Hematopoietic multipotent progenitor cell treated with erythropoietin and hydrocortisone succinate and interleukin-3 and kit ligand, for 8 days (in vitro differentiated cells): ENCODE results near the gene APOBEC3C.
"Not testable (repeated sequence)": the region's sequence is repeated elsewhere in the genome, so short reads cannot be mapped to it uniquely, and the experiment has no call there.

Experiments used
- DNase-seq: peaks from one replicate; pipeline ENCODE4 v3.0.0-alpha.2; 2015

APOBEC3C gene

GRCh38 chr22:39024519-39025308 is 10.7 kb downstream of the APOBEC3C start:
- no peak for DNase-seq

- DNase-seq = no peak
Observed at GRCh38 chr22:39026509-39027150, 12.6 kb downstream of the APOBEC3C start.

GRCh38 chr22:39027717-39028116 is 13.7 kb downstream of the APOBEC3C start:
- no peak for DNase-seq

GRCh38 chr22:39028281-39028680 is 14.2 kb downstream of the APOBEC3C start:
- DNase-seq = no peak

DNA sequence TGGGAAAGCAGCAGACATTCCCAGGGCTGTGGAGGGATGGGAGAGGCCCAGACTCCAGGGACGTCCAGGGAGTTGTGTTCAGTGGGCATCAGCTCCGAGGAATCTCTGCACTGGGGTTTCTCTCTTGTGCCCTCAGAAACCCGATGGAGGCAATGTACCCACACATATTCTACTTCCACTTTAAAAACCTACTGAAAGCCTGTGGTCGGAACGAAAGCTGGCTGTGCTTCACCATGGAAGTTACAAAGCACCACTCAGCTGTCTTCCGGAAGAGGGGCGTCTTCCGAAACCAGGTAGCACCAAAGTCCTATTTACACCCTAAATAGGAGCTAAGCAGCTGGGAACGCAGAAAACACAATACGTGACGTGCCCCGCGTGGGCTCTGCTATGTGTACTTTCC is 15.2 kb downstream of the APOBEC3C start:
- no peak for DNase-seq

DNA sequence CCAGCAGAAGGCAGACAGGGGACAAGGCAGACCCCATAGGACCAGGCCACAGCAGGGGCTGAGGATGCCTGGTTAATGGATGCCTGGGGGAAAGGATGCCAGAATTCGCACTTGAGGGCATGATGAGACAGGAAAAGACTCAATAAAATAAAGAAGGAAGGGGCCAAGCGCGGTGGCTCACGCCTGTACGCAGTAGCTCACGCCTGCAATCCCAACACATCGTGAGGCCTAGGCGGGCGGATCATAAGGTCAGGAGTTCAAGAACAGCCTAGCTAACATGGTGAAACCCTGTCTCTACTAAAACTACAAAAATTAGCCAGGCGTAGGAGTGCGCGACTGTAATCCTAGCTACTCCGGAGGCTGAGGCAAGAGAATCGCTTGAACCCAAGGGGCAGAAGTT is 16.6 kb downstream of the APOBEC3C start:
- no peak for DNase-seq

- not testable (repeated sequence) for DNase-seq
Observed at GRCh38 chr22:39031434-39032295, 17.6 kb downstream of the APOBEC3C start.

- DNase-seq = not testable (repeated sequence)
Observed at GRCh38 chr22:39037071-39037470, 23.0 kb downstream of the APOBEC3C start.

GRCh38 chr22:39039306-39040126 is 25.5 kb downstream of the APOBEC3C start:
- DNase-seq = no peak

DNA sequence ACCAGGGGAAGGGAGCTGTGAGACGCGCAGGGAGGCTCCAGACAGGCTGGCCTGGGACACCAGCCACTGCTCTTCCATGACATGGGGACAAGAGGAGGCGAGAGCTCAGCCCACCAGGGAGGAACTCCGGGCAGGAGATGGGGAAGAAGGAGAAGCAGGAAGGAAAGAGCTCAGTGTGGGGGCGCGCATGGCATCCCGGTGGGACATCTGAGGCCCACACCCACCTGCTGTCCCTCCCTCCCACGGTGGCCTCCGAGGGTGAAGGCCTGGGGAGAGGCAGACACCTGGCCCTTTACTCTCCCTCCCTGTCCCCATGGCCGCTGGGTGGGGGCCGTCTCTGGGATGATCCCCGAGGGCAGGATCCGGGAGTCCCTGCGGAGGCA is 26.1 kb downstream of the APOBEC3C start:
- DNase-seq = not testable (repeated sequence)

- peak; percentile 81 for DNase-seq
Observed at GRCh38 chr22:39040538-39041296, 26.7 kb downstream of the APOBEC3C start, which contains the start of gene APOBEC3F. APOBEC3F (plus strand) TSS chr22:39040864; CDS start chr22:39040961, 97 bp downstream.

DNA sequence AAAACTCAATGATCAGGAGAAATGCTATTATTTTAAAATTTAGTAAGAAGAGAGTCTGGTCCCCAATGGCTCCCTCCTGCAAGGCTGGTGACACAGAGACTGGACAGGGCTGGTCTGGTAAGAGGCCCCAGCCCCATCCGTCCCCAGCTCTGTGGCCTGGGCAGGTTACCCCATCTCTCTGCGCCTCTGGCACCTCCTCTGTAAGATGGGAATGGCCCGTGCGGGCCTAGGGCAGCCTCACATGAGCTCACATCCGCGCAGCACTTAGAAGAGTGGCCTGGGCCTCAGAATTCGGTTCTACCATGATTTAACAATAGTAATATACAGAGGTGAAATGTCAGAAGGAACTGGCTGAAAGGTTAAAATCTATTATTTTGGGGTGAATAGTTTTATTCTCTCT is 27.9 kb downstream of the APOBEC3C start:
- DNase-seq = no peak

DNA sequence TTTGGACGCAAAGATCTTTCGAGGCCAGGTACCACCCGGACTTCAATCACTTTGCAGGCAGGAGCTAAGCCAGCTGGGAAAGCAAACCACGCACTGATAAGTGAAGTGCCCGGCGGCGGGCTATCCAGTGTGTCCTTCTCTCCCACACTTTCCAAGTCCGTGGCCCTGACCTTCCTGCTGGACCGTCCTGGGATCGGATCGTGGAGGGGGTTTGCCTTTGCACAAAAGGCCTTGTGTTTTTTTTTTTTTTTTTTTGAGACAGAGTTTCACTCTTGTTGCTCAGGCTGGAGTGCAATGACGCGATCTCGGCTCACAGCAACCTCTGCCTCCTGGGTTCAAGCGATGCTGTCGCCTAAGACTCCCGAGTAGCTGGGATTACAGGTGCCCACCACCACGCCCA is 29.0 kb downstream of the APOBEC3C start:
- not testable (repeated sequence) for DNase-seq

GRCh38 chr22:39045136-39045535 is 31.1 kb downstream of the APOBEC3C start:
- not testable (repeated sequence) for DNase-seq

DNA sequence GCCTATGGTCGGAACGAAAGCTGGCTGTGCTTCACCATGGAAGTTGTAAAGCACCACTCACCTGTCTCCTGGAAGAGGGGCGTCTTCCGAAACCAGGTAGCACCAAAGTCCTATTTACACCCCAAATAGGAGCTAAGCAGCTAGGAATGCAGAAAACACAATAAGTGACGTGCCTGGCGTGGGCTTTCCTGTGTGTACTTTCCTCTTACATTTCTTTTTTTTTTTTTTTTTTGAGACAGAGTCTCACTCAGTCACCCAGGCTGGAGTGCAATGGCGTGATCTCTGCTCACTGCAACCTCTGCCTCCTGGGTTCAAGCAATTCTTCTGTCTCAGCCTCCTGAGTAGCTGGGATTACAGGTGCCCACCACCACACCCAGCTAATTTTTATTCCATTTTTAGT is 35.4 kb downstream of the APOBEC3C start:
- DNase-seq = not testable (repeated sequence)

GRCh38 chr22:39051844-39052495 is 37.9 kb downstream of the APOBEC3C start:
- DNase-seq = not testable (repeated sequence)

- no peak for DNase-seq
Observed at GRCh38 chr22:39055658-39056057, 41.6 kb downstream of the APOBEC3C start.

DNA sequence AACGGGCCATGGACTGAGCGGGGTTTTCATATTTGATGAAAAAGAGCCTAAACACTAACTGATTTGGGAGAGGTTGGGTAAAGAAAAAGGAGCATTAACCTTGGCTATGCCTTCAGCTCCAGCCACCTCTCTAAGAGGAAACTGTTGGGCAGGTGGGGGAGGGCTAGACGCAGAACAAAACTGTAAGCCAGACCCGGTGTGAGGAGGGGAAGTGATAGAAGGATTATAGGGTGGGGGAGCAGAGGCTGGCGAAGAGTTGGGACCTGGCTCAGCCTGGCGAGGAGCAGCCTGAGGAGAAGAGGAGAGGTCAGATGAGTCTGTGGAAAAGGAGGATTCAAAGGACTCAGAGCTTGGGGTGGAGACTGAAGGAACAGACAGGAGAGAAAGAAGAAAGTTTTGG is 47.2 kb downstream of the APOBEC3C start:
- DNase-seq = not testable (repeated sequence)

DNA sequence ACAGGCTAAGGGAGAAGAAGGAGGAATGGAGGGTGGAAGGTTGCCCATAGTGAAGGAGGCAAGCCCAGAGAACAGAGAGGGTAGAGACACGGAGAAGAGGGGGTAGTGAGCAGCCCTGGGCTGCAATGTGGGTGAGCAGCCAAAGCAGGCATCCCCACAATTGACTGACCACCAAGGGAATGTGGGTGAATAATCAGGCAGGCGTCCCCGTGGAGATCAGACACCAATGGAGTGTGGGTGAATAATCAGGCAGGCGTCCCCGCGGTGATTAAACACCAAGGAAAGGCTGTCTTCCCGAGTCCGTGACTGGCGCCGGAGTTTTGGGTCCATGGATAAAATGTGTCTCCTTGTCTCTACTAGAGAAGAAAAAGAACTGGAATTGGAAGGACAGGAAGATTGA is 47.9 kb downstream of the APOBEC3C start:
- DNase-seq = not testable (repeated sequence)

DNA sequence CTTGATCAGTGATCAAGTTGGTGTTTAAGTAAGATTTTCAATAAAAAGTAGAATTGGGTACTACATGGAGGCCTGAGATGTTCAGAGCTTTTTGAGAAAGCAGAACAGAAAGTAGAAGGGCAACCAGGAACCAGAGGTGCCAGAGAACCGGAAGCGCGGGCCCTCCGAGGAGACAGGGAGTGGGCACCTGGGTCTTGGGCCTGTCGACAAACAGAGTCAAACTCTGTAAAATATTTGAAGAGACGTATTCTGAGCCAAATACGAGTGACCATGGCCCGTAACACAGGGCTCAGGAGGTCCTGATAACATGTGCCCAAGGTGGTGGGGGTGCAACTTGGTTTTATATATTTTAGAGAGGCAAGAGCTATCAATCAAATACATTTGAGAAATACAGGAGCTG is 49.8 kb downstream of the APOBEC3C start:
- DNase-seq = not testable (repeated sequence)
